Globus pallidus (tissue), 1 donor: ENCODE data around the gene MCC.
A peak's percentile ranks its signal among the peaks of the same experiment; 100 is the strongest.

Experiments
- DNase-seq: peaks from one replicate; pipeline ENCODE4 v3.0.0-alpha.2; 2015; ENCODE audit warnings: low spot score

Gene MCC

GRCh38 chr5:113269023-113269997 lies 218.9 kb downstream of the MCC start:
- DNase-seq: no peak

- DNase-seq: no peak
Measured at GRCh38 chr5:113268232-113268631, 220.0 kb downstream of the MCC start.

- no peak for DNase-seq
Measured at GRCh38 chr5:113267361-113267900, 220.8 kb downstream of the MCC start.

GRCh38 chr5:113266913-113267227 lies 221.4 kb downstream of the MCC start:
- DNase-seq: no peak

GRCh38 chr5:113266227-113266912 lies 221.9 kb downstream of the MCC start:
- DNase-seq: no peak

- no peak for DNase-seq
Measured at GRCh38 chr5:113265190-113265589, 223.1 kb downstream of the MCC start.

GRCh38 chr5:113264046-113264445 lies 224.2 kb downstream of the MCC start:
- no peak for DNase-seq

- DNase-seq: no peak
Measured at GRCh38 chr5:113263545-113263944, 224.7 kb downstream of the MCC start.

- DNase-seq: no peak
Measured at GRCh38 chr5:113262674-113263073, 225.6 kb downstream of the MCC start.

- no peak for DNase-seq
Measured at GRCh38 chr5:113259034-113259433, 229.2 kb downstream of the MCC start.

GRCh38 chr5:113257545-113257944 lies 230.7 kb downstream of the MCC start:
- no peak for DNase-seq

GRCh38 chr5:113256671-113257452 lies 231.4 kb downstream of the MCC start:
- no peak for DNase-seq

GRCh38 chr5:113255579-113256386 lies 232.5 kb downstream of the MCC start:
- no peak for DNase-seq

GRCh38 chr5:113255105-113255504 lies 233.1 kb downstream of the MCC start:
- no peak for DNase-seq

- no peak for DNase-seq
Measured at GRCh38 chr5:113253037-113253436, 235.2 kb downstream of the MCC start.

- DNase-seq: no peak
Measured at GRCh38 chr5:113252066-113252465, 236.2 kb downstream of the MCC start.

- no peak for DNase-seq
Measured at GRCh38 chr5:113250341-113250953, 237.8 kb downstream of the MCC start.

- no peak for DNase-seq
Measured at GRCh38 chr5:113249206-113249605, 239.0 kb downstream of the MCC start.

- peak; percentile 31 for DNase-seq
Measured at GRCh38 chr5:113246361-113246870, 241.8 kb downstream of the MCC start.

- no peak for DNase-seq
Measured at GRCh38 chr5:113245427-113246225, 242.6 kb downstream of the MCC start.
